ENCODE measurements around the gene PDE4B.

DNA sequence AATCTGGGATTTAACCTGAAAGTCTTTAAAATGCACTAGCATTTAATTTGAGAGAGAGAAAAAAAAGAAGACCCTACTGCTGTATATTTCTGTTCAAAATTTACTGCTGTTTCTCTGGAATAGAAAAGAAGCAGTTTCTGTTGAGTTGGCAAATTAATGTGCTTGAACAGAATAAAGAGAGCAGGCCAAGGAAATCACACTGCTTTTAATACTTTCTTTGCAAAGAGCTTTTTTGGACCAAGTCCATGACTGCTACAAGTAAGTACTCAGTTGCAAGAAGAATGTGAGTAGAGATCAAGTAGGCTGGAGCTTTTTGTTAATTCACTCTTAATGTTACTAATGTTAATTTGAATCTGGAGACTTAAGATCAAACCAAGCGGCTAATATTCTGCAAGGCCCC is 405.1 kb downstream of the PDE4B start:
- TF ChIP-seq, protein P1, sequence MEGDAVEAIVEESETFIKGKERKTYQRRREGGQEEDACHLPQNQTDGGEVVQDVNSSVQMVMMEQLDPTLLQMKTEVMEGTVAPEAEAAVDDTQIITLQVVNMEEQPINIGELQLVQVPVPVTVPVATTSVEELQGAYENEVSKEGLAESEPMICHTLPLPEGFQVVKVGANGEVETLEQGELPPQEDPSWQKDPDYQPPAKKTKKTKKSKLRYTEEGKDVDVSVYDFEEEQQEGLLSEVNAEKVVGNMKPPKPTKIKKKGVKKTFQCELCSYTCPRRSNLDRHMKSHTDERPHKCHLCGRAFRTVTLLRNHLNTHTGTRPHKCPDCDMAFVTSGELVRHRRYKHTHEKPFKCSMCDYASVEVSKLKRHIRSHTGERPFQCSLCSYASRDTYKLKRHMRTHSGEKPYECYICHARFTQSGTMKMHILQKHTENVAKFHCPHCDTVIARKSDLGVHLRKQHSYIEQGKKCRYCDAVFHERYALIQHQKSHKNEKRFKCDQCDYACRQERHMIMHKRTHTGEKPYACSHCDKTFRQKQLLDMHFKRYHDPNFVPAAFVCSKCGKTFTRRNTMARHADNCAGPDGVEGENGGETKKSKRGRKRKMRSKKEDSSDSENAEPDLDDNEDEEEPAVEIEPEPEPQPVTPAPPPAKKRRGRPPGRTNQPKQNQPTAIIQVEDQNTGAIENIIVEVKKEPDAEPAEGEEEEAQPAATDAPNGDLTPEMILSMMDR (IDR thresholded peaks at IDR 0.05), result no peak
- no peak for TF ChIP-seq POLR2A (IDR thresholded peaks at IDR 0.05)

Data from heart left ventricle (tissue), 13 donors.